Measurements from ENCODE around the gene ZSCAN23.

GRCh38 chr6:28384143-28384533 lies 59.2 kb downstream of the ZSCAN23 start:
- TF ChIP-seq CTCF (IDR thresholded peaks at IDR 0.05) (no peak), POLR2A (IDR thresholded peaks at IDR 0.05; ENCODE audit: low read length) (no peak), EP300 (IDR thresholded peaks at IDR 0.05) (no peak), POLR2AphosphoS2 (conservative IDR thresholded peaks at IDR 0.05; ENCODE audit: low read length) (no peak), ZFP36 (IDR thresholded peaks at IDR 0.05; ENCODE audit: borderline replicate concordance, partially characterized antibody) (no peak)
